Mammary epithelial cell (primary cell): Measurements from ENCODE around the gene POU2F3.

Experiments used
- EZH2 ChIP-seq: IDR thresholded peaks from 2 replicates; pipeline ENCODE4 v1.6.1; 2012; ENCODE audit warnings: low read length, inconsistent platforms, borderline replicate concordance
- TF ChIP-seq, protein P1 (sequence below), 2 donors: IDR thresholded peaks in 1 of 2; conservative IDR thresholded peaks in 1 of 2; 2 replicates each; pipeline ENCODE4 v1.5.1; 2011 to 2012; ENCODE audit warnings: inconsistent platforms in 2 of 2, low read length in 2 of 2, mild to moderate bottlenecking in 2 of 2, control low read depth in 1 of 2, low read depth in 1 of 2; ENCODE audit not compliant: insufficient read depth in 1 of 2; ENCODE audit errors: extremely low read depth in 1 of 2

DNA sequence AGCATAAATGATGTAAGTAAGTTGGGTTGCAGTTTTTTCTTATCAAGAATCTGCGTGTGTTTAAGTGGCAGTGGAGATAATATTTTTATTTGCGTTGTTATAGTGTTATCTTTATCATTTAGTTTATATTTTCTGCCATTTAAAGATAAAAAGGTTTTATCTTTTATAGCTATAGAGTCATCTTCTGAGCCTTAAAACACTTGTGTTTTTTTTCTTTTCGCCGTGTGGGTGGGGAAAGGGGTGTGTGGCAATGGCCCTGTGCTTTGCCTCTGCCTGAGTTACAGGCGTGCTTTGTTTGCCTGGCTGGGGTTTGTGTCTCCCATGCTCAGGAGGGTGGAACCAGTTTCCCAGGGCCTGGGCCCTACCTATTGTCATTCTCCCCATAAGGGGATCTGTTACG lies 112.5 kb downstream of the POU2F3 start:
- TF ChIP-seq, protein P1, sequence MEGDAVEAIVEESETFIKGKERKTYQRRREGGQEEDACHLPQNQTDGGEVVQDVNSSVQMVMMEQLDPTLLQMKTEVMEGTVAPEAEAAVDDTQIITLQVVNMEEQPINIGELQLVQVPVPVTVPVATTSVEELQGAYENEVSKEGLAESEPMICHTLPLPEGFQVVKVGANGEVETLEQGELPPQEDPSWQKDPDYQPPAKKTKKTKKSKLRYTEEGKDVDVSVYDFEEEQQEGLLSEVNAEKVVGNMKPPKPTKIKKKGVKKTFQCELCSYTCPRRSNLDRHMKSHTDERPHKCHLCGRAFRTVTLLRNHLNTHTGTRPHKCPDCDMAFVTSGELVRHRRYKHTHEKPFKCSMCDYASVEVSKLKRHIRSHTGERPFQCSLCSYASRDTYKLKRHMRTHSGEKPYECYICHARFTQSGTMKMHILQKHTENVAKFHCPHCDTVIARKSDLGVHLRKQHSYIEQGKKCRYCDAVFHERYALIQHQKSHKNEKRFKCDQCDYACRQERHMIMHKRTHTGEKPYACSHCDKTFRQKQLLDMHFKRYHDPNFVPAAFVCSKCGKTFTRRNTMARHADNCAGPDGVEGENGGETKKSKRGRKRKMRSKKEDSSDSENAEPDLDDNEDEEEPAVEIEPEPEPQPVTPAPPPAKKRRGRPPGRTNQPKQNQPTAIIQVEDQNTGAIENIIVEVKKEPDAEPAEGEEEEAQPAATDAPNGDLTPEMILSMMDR (conservative IDR thresholded peaks at IDR 0.05 in 1 of 2, IDR thresholded peaks at IDR 0.05 in 1 of 2; ENCODE audit: extremely low read depth in 1 of 2, insufficient read depth in 1 of 2, low read depth in 1 of 2, low read length in 2 of 2) = no peak
- no peak for TF ChIP-seq EZH2
